Medulla oblongata (tissue), 1 donor: Measurements from ENCODE around the gene KCNJ6.
A peak's percentile ranks its signal among the peaks of the same experiment; 100 is the strongest.

Source experiments
- DNase-seq: peaks from one replicate; pipeline ENCODE4 v3.0.0-alpha.2; 2015; ENCODE audit errors: extremely low spot score

Gene KCNJ6

DNA sequence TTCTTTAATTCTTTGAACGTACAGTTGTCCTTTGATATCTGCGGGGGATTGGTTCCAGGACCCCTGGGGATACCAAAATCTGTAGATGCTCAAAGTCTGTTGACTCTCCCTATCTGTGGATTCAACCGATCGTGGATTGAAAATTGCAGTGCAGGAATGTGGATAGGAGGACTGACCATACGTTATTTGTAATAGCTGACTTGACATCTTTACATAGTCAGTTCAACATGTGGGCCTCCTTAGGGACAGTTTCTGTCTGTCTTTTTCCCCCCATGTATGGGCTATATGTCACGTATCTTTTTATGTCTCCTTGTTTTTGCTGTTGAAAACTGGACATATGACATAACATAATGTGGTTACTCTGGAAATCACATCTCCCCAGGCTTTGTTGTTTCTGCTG is 344.8 kb downstream of the KCNJ6 start:
- DNase-seq = no peak

DNA sequence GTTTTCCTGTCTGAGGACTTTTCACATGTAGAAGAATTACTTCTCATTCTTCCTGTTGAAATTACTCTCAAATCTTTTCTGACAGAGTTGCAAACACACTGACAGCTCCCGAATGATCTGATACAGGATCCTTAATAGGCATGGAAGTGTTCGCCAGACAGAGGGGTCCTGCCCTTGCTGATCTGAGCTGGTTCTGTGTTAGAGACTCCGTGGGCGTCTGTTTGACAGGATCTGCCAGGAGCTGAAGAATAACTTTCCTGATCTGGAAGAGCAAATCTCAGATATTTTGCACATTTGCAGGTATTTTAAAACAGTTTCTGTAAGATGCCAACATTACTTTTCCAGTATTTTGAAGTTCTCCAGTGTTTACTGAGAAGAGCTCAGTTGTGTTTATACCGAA is 347.3 kb downstream of the KCNJ6 start:
- DNase-seq = no peak

DNA sequence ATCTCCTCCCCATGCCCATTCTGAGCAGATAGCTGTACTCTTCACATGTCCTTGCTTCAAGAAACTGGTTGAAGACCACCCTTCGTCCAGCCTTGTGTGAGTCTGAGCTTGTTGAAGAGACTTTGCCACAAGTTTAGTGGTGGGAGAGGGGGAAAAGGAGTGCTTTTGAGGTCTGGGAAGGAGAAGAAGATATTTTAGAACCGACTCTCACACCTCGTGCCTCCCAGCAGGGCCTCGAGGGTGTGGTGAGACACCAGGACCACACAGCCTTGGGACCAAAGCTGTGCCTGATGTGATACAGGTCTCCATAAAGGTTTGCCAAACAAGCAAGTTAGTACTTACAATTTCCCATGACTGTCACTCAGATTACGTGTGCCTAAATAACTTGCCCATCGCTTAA is 347.8 kb downstream of the KCNJ6 start:
- DNase-seq = no peak

DNA sequence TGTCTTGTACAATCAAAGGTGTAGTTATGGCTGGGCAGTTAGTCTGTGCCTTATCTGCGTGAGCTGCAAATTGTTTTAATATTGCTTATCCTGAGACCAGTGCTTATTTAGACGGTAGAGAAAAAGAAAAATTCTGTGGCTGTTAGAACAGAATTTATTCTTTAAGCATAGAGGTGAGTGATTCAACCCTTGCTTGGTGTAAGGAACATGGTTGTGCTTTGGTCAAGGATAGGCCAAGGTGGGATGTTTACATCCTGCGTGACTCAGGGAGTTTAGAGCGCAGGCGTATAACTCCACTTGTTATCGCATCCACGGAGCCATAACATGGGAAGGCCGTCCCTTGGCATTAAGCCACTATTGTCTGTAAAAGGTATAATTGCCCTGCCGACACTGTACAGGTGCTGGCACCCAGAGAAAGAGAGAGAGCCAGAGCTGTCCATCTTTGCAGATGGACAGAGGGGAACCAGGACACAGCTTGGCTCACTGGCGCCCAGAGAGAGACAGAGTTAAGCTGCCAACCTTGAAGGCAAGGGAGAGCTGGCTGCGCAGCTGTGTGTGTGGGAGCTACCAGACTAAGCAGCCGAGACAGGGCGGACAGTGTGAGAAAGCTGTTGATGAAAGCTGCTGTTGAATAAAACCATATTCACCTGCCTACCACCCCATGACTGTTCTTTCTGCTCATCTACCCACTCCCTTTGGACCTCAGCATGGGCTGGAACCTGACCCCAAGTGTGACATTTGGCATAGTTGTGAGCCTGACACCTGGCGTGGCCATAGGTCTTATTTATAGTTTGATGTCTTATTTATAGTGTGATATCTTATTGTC is 349.3 kb downstream of the KCNJ6 start:
- DNase-seq = no peak

DNA sequence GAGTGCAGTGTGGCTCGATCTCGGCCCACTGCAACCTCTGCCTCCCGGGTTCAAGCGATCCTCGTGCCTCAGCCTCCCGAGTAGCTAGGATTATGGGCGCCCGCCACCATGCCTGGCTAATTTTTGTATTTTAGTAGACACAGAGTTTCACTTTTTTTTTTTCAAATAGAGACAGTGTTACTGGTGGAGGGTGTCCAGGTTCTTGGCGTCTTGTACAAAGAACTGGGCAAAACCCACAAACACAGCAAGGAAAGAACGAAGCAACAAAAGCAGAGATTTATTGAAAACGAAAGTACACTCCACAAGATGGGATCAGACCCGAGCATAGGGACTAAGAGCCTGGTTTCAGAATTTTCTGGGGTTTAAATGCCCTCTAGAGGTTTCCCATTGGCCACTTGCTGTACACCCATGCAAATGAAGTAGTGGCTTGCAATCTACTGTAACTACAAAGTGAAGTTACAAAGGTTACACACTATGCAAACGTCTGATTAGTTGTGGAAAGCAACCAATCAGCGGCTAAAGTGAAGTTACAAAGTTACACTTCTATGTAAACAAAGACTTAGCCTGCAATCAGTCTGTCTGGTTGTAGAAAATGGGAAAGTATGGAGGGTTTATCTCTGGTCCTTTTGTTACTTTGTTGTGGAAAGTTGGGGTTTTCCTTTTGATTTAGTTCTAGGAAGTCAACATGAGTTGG is 350.6 kb downstream of the KCNJ6 start:
- peak; percentile 61 for DNase-seq

DNA sequence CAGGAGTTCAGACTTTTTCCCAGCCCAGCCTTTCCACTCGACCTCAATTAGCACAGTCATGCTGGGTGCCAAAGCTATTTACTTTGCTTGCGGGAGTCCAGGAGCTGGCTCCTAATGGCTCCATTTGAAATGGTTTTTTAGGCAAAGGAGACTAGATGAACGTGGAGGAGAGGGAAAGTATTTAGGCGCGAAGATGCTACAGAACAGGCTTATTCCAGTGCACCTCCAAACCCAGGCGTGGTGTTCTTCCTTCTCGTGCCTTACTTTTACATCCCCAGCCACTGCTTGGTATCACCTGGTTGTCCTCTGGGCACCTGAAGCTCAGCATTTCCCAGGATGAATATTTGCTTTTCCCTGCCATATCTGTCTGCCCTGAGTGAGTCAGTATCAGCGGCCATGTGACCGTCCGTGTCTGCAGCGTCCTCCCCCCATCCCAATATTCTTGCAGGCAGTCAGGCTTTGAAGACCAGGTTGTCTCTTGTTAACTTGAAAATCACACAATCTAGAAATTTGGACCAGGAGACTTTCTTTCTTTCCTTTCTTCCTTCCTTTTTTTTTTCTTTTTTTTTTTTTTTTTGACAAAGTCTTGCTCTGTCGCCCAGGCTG is 351.2 kb downstream of the KCNJ6 start:
- no peak for DNase-seq

DNA sequence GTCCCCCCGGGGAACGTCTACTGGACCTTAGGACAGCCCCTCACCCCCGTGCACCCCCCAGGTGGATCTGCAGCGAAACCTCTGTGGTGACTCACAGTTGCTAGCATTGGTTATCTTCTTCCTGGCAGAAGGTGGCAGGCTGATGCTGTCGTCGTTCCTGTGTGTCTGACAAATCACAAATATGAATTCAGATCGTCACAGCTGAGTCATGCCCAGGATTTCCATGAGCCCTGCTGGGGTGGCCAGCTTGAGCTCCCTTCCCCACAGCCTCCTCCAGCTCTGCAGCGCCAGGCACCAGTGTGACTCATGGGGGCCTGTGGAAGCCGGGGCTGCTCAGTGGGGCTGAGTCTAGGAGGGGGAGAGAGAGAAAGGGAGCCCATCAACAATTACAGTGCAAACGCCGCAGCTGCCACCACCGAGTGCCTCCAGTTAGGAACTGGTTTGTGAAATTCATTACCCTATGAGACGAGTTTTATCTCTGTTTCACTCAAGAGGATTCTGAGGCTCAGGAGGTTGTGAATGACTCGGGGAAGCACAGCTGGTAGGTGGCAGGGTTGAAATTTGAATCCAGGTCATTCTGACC is 351.8 kb downstream of the KCNJ6 start:
- DNase-seq = peak; percentile 68

DNA sequence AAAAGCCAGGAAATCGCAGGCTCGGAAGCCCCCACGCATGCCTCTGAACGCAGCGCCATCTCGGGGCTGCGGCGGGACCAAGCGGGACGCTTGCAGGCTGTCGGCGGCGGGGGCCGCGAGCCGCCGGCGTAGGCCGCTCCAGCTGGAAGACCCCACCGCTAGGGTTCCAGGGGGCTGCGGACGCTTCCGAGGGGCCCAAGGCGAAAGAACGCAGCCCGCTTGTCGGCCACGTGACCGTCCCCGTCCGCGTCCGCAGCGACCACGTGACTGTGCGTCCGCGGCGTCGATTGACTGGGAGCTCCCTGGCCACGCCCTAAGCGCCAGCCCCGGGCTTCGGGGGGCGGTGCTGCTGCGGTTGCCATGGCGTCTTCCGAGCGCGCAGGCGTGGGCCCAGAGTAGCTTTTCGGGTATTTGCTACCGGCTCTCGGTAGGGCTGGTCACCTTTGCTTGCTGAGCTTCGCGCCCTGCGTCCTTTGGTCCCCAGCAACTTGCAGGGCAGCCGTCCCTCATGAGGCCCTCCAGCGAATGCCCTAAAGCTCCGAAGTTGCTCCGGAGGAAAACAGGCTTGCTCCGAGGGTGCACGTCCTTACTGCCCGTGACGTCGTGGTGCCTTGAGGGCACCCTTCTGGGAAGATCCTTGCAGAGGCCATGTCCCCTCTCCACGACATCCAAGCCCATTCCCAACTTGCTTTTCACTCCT is 352.5 kb downstream of the KCNJ6 start:
- peak; percentile 96 for DNase-seq

DNA sequence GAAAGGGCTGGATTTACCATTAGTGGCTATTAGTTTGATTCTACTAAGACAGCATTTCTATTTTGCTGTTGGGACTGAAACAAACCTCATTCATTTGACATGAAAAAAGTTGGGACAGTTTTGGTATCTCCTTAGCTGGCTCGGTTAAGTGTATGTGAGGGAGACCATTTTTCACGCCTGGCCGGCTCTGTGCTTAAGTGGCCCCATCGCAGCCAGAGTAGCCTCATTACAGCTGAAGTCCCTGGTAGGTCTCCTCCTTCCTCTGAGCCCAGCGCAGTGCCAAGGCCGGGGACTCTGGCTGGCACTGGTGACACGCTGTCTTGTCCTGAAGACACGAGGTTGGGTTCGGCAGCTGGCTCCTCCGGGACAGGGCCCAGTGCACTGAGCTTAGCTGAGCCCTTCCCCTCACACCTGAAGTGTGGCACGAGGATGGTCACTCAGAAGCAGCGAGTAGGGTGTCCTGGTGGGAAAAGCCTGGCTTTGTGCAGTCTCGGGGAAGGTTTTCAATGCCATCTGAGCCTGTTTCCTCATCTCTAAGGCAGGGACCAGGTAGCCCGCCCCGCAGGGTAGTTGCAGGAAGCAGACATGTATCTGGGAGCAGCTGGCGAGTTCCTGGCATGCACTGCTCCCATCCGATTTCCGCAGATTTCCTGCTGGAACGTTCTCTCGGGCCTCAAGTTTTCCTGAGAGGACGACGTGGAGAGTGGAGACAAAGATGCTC is 353.2 kb downstream of the KCNJ6 start:
- DNase-seq = no peak

DNA sequence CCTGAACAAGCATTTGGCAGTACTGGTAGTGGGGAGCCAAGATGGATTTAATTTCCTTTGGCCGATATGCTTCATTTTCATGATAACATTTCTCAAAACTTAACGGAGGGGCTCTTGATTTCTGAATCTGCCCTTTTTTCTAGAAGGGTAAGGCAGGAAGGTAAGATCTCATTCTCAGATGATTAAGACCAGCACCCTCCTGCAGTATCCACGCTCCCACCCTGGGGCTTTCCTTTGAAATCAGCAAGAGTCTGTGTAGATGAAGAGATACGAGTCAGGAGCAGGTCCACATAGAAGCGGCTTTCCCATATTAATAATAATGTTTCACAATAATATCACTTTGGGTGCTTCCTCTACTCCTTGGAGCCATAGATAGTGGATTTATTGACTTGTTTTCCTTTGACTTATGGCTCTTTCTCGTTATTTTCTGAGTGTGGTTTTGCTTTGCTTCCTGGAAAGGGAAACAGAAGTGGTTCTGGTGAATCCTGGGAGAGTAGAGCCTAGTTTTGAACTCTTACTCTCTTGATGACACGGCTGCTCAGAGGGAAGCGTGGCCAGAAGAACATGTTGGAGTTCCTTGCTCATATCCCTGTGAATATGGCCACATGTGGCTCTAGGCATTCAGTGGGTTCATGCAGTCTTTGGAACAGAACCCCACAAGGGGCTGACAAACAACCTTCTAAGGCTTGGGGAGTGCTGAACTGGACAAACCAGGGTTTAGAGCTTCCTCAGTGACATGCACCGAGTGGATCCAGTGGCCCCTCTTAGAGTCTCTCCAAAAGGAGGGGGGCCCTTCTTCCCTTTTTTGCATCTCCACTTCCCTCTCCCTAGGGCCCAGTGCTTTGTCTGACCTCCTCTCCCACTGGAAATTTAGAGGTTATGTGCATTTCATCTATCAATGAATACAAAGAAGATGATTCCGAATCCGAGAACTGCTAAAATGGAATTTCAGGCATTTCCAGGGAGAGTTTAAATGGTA is 354.0 kb downstream of the KCNJ6 start:
- no peak for DNase-seq

DNA sequence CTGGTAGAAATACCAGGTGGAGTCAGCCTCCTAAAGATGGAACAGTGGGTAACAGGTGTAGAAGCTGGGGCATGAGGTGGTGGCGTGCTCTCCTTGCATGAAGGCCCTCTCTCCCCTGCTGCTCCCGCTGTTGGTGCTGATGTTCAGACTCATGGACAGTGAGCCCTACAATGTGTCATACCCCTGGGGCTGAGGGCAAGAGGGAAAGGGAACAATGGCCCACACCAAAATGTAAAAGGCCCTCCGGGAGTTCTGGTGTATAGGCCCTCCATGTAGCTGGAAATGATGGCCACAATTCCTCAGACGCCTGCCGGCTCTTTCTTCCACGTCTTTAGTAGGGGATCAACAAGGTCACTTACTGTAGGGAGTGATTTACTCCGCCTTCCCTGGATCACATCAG is 354.8 kb downstream of the KCNJ6 start:
- DNase-seq = no peak

DNA sequence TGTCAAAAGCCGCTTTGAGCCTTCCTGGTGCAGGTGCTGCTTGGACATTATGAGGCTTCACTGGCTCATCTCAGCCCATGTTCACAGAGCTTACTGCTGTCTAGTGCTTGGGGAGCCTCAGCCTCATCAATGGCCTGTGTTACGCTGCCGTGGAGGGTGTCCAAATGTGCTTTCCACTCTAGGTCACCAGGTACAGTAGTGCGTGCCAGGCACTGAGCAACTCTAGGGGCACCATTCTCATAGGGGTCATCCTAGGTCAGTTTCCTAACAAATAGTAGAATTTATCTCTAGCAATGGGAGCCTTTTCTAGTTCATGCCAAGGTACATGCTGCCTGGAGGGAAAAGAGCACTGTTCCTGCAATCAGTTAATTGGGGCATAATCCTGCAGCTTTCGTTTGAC is 355.9 kb downstream of the KCNJ6 start:
- DNase-seq = no peak

DNA sequence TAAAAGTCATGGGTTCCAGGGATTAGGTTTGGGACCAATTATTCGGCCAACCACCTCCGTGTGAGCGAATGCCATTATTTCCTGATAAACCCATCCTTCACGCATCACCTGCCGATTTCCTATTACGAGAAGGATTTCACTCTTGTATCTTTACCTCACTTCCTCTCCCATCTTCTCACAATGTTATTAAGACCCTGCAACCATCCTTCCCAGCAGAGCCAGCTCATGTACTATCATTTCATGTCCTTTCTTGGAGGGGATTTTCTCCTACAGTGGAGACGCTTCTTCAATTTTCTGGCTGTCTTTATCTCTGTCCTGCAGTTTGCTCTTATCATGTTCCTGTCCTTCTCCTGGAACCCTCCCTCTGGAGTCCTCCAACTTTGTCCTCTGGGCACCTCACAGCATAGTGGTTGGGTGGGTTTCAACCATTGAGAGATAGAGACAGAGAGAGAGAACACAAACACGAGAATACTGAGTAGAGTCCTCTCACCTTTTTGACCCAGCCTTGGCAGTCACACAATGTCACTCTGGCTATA is 357.5 kb downstream of the KCNJ6 start:
- no peak for DNase-seq
